VCaP (cell line): ENCODE results near the gene KIAA1958.
"Not testable (repeated sequence)": the region's sequence is repeated elsewhere in the genome, so short reads cannot be mapped to it uniquely, and the experiment has no call there.

Source experiments
- H3K27ac ChIP-seq: fragments of 450-650 bp; 2 replicates; pipeline ENCODE4 v1.5.1; 2017
- TF ChIP-seq, protein P1 (sequence below): fragments of 450-650 bp; conservative IDR thresholded peaks from 2 replicates; pipeline ENCODE4 v1.5.1; 2017; ENCODE audit warnings: mild to moderate bottlenecking, moderate library complexity

The KIAA1958 gene

DNA sequence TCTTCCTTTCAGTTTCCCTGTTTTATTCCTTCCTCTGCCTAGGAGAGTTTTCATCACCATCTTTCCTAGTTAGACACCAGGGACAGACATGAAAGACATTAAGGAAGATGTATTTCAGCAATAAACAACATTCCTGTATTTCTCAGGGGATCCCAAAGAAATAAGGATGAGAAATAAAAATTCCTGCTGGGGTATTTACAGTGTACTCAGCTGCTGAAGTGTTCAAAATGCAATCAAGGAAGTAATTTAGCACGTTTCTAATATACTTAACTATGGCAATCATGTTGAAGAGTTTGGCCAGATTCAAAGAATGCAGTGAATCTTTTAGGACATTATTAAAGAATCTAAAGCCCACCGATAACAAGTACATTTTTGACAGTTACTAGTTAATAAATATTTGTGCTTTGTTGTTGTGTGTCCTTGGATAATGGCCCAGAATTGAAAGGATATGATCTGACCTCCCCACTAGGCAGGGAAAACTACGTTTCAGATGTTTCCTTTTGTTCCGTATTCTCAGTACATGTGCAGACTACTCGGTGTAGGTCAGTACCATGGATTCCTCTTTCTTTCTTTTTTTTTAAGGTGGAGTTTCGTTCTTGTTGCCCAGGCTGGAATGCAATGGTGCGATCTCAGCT is 184.5 kb downstream of the KIAA1958 start:
- TF ChIP-seq, protein P1, sequence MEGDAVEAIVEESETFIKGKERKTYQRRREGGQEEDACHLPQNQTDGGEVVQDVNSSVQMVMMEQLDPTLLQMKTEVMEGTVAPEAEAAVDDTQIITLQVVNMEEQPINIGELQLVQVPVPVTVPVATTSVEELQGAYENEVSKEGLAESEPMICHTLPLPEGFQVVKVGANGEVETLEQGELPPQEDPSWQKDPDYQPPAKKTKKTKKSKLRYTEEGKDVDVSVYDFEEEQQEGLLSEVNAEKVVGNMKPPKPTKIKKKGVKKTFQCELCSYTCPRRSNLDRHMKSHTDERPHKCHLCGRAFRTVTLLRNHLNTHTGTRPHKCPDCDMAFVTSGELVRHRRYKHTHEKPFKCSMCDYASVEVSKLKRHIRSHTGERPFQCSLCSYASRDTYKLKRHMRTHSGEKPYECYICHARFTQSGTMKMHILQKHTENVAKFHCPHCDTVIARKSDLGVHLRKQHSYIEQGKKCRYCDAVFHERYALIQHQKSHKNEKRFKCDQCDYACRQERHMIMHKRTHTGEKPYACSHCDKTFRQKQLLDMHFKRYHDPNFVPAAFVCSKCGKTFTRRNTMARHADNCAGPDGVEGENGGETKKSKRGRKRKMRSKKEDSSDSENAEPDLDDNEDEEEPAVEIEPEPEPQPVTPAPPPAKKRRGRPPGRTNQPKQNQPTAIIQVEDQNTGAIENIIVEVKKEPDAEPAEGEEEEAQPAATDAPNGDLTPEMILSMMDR: no peak
- no peak overlapping the region for H3K27ac ChIP-seq

- H3K27ac ChIP-seq: not testable (repeated sequence)
Observed at GRCh38 chr9:112673221-112673620, 186.6 kb downstream of the KIAA1958 start.

DNA sequence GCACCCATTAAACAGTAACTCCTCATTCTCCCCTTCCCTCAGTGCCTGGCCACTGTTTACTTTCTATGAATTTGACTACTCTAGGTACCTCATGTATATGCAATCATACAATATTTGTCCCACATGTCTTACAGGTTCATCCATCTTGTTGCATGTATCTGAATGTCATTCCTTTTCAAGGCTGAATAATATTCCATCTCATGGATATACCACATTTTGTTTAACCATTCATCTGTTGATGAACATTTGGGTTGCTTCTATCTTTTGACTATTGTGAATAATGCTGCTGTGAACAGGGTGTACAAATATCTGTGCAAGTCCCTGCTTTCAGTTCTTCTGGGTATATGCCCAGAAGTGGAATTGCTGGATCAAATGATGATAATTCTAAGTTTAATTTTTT is 190.4 kb downstream of the KIAA1958 start:
- TF ChIP-seq, protein P1: no peak
- no peak overlapping the region for H3K27ac ChIP-seq

DNA sequence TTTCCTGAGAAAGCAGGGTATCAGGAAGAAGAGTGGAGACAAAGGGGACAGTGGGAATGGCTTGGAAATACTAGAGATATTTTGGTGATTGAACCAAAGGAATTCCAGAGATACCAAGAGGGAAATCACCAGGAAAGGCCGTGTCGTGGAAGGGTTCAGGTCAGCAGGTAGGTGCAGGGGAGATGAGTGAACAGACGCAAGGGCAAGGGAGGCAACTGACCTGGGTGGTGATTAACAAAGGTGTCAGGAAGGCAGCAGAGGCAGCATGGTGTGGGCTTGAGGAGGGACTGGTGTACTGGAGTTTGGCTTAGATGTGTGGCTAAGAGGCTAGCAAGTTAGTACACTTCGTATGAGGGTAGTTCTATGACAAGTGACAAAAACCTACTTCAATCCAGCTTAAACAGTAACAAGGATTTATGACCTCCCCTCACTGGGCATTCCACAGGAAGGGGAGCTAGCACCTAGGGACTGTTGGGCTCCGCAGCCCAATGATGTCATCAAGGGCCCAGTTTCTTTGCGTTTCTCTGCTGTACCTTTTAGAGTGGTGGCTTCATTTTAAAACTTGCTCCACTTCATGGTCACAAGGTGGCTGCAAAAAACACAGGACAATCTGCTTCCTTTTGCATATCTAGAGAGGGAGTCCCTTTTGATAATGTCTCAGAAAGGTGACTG is 194.2 kb downstream of the KIAA1958 start:
- TF ChIP-seq, protein P1: no peak
- H3K27ac ChIP-seq: no peak overlapping the region

DNA sequence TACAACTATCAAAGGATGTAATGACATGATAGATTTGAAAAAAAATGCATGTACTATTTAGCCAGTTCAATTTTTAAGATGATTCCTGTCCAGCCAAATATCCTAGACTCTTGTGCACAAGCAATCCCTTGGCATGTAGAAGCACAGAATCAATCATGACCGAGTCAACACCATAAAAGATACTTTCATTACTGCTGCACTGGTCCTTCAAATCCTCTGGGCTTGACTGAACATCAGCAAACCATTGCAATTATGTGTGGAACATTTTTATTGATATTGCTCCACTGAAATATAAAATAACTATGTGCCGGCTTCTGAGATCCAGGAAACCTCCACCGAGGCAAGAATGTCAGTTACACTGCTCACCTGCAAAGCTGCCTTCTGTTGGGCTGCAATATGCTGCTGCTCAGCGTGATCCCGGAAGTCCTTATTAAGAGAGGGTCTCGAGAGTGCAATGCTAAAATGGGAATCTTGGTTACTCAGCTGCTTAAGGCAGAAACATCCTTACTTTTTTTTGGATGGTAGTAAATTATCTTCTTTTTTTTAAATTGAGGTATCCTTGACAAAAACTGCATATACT is 202.6 kb downstream of the KIAA1958 start:
- no peak overlapping the region for H3K27ac ChIP-seq
- TF ChIP-seq, protein P1: no peak

DNA sequence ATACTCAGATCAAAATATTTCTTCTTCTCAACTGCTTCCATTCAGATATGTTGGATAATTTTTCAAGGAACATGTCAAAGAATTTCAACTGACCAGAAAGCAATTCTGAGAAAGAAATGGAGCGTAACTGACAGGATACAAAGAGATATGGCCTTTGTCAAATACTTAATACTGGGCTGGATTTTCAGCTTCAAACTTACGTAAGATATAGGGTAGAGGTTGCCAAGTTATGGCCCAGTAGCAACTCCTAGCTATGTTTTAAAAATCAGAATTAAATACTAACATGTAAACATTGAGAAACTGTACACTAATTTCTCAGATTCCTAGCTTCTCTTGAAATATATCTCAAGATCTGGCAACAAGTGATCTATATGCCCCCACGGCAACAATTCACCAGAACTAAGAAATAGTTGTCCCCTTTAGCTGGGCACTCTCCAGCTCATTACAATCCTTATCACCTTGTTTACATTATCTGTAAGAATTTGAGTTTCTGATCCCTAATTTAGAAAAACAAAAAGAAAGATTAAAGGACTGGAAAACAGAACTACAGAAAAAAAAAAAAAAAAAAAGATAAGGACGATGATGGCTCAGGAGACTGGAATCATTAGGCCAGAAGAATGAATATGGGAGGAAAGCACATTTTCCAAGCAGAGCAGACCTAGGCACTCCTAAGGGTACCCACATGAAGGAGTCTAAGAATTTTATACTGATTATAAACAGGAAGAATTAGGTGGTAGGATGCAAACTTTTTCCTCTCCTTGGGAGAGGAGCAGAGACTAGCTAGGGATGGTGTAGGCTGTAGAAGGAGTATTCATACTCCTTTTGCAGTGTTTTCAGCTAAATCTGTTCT is 208.3 kb downstream of the KIAA1958 start:
- TF ChIP-seq, protein P1: no peak
- H3K27ac ChIP-seq: no peak overlapping the region

DNA sequence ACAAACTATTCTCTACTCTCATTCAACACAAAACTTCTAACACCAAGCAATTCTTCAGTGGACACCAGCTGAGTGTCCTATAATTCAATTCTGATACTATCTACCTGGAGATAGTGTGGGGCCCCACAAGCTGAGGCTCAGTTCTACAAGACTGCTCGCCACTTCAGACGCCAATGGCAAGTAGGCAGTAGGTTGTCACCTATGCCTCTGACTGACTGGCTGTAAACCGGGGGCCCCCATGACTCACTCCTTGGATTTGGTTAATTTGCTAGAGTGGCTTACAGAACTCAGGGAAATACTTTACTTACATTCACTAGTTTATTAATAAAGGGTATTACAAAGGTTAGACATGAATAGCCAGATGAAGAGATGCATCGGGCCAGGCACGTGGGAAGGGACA is 209.8 kb downstream of the KIAA1958 start:
- no peak overlapping the region for H3K27ac ChIP-seq
- TF ChIP-seq, protein P1: no peak
